Measurements from ENCODE around the gene MINDY3. TPM values are rescaled to one million over a fixed set of nuclear protein-coding genes. Genes with fewer than 3 reads are reported as not detected.

Gene MINDY3
- total RNA-seq, 2 donors from 2014 or later = 29.6 to 32.2 TPM

DNA sequence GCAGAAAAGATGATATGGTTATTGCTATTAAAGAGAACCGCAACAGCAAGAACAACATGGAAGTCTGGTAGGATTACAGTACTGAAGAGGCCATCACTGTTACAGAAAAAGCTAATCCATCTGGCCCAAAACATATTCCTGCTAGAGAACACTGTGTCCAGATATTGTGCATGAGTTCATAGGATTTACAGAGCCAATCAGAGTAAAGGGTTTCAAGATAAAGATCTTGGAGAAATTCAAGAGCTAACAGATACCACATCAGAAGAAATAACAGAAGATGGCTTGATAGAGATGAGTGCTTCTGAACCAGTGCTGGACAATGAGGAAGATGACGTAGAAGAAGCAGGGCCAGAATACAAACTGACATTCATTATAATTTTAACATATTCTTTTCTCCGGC, 58.7 kb downstream of the MINDY3 start:
- peaks cover 8% of the 10 kb centered on the region for H3K36me3 ChIP-seq
- DNase-seq (ENCODE audit: low spot score) (no peak), ATAC-seq (ENCODE audit: insufficient number of reproducible peaks, low FRiP score, low read depth) (no peak)
- no peak overlapping the region for H3K4me3 ChIP-seq
- H3K27ac ChIP-seq = no peak overlapping the region
- H3K9me3 ChIP-seq = peaks cover 7% of the 10 kb centered on the region
- no peaks in the 10 kb centered on the region for H3K27me3 ChIP-seq (replicated peaks; ENCODE audit: insufficient read depth)
- no peak for TF ChIP-seq CTCF (IDR thresholded peaks at IDR 0.05)
- no peaks in the 10 kb centered on the region for H3K4me1 ChIP-seq (ENCODE audit: control insufficient read depth in 1 of 2, low read depth in 2 of 2)

GRCh38 chr10:15801147-15801546, 59.2 kb downstream of the MINDY3 start:
- TF ChIP-seq CTCF (IDR thresholded peaks at IDR 0.05) = no peak
- H3K36me3 ChIP-seq = peaks cover 8% of the 10 kb centered on the region
- ATAC-seq (ENCODE audit: insufficient number of reproducible peaks, low FRiP score, low read depth) = no peak

GRCh38 chr10:15797346-15797745, 63.0 kb downstream of the MINDY3 start:
- ATAC-seq (ENCODE audit: insufficient number of reproducible peaks, low FRiP score, low read depth) = no peak
- TF ChIP-seq CTCF (IDR thresholded peaks at IDR 0.05) = no peak
- peaks cover 7% of the 10 kb centered on the region for H3K9me3 ChIP-seq
- H3K36me3 ChIP-seq = peaks cover 8% of the 10 kb centered on the region
- no peak overlapping the region for H3K27ac ChIP-seq
- H3K4me1 ChIP-seq (ENCODE audit: control insufficient read depth in 1 of 2, low read depth in 2 of 2) = peaks cover 5 to 16% of the 10 kb centered on the region in 2 donors
- H3K4me3 ChIP-seq = no peak overlapping the region
- no peak for DNase-seq (ENCODE audit: low spot score)
- no peaks in the 10 kb centered on the region for H3K27me3 ChIP-seq (replicated peaks; ENCODE audit: insufficient read depth)

More at GRCh38 chr10:15801147-15801546, 59.2 kb downstream of the MINDY3 start:
- Histone ChIP-seq H3K27ac (no peak overlapping the region), H3K9me3 (peaks cover 7% of the 10 kb centered on the region), H3K4me3 (no peak overlapping the region), H3K27me3 (replicated peaks; ENCODE audit: insufficient read depth) (no peaks in the 10 kb centered on the region), H3K4me1 (ENCODE audit: control insufficient read depth in 1 of 2, low read depth in 2 of 2) (no peaks in the 10 kb centered on the region)
- no peak for DNase-seq (ENCODE audit: low spot score)

GRCh38 chr10:15796762-15797161, 63.5 kb downstream of the MINDY3 start:
- no peak overlapping the region for H3K27ac ChIP-seq
- peaks cover 8% of the 10 kb centered on the region for H3K36me3 ChIP-seq
- peaks cover 7% of the 10 kb centered on the region for H3K9me3 ChIP-seq
- DNase-seq (ENCODE audit: low spot score) (no peak), ATAC-seq (ENCODE audit: insufficient number of reproducible peaks, low FRiP score, low read depth) (no peak)
- H3K27me3 ChIP-seq (replicated peaks; ENCODE audit: insufficient read depth) = no peaks in the 10 kb centered on the region
- no peak overlapping the region for H3K4me3 ChIP-seq
- peaks cover 10 to 22% of the 10 kb centered on the region in 2 donors for H3K4me1 ChIP-seq (ENCODE audit: control insufficient read depth in 1 of 2, low read depth in 2 of 2)
- TF ChIP-seq CTCF (IDR thresholded peaks at IDR 0.05) = no peak

DNA sequence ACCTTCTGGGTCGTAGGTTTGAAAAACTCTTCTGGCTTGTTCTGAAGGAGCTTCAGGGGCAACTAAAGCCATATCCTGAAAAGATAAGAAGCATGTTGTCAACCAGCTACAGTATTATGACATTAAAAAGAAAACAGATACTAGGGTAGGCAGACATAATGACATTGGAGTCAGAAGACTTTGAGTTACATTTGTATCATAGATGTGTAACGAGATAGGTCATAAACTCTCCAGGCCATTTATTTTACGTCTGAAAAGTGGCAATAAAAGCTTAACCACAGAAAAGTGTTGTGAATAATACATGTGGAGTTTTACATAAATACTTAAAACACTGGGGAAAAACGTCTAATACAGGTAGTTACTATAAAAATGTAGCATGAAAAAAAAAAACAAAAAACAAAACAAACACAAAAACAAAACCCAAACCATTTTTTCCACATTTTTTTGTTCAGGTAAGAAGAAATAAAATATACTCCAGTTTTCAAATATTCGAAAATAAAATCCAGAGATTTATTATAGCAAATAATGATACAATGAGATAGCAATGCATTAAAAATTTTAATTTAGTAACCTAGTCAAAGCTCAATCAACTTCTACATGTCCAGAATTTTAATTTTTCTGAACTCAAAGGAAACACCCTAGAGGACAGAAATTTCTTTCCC, 64.1 kb downstream of the MINDY3 start:
- H3K27ac ChIP-seq = no peak overlapping the region
- DNase-seq (ENCODE audit: low spot score) (no peak), ATAC-seq (ENCODE audit: insufficient number of reproducible peaks, low FRiP score, low read depth) (no peak)
- no peak for TF ChIP-seq CTCF (IDR thresholded peaks at IDR 0.05)
- peaks cover 7% of the 10 kb centered on the region for H3K9me3 ChIP-seq
- H3K4me3 ChIP-seq = no peak overlapping the region
- H3K27me3 ChIP-seq (replicated peaks; ENCODE audit: insufficient read depth) = no peaks in the 10 kb centered on the region
- peaks cover 8% of the 10 kb centered on the region for H3K36me3 ChIP-seq
- H3K4me1 ChIP-seq (ENCODE audit: control insufficient read depth in 1 of 2, low read depth in 2 of 2) = peaks cover 15 to 27% of the 10 kb centered on the region in 2 donors

Measured in thoracic aorta (tissue), 2 donors.